NCI-H82 treated with DMSO at 0.1 percent for 48 hours (cell line): Measurements from ENCODE around the gene NDUFS8.

Experiments
- DNase-seq: peaks from one replicate; lab custom pipeline; 2025; ENCODE audit not compliant: unreplicated experiment; lab: John Stamatoyannopoulos, UW

NDUFS8 gene

GRCh38 chr11:68076371-68077042, 46.0 kb downstream of the NDUFS8 start:
- DNase-seq = no peak

- DNase-seq = no peak
Measured at GRCh38 chr11:68077617-68078582, 47.4 kb downstream of the NDUFS8 start.

- DNase-seq = no peak
Measured at GRCh38 chr11:68080860-68081259, 50.4 kb downstream of the NDUFS8 start.

- no peak for DNase-seq
Measured at GRCh38 chr11:68081691-68082090, 51.2 kb downstream of the NDUFS8 start.

GRCh38 chr11:68082481-68082880, 52.0 kb downstream of the NDUFS8 start:
- no peak for DNase-seq

- no peak for DNase-seq
Measured at GRCh38 chr11:68083517-68083916, 53.0 kb downstream of the NDUFS8 start.
